Effector CD4-positive, alpha-beta T cell (primary cell): ENCODE data around the gene SYAP1.
"Not testable (repeated sequence)": the region's sequence is repeated elsewhere in the genome, so short reads cannot be mapped to it uniquely, and the experiment has no call there.

Experiments used
- DNase-seq: peaks from one replicate; pipeline ENCODE4 v3.0.0-alpha.2; 2020
- total RNA-seq: gene quantifications from one replicate; lab custom pipeline; 2026; lab: John Stamatoyannopoulos, UW

The SYAP1 gene, protein sequence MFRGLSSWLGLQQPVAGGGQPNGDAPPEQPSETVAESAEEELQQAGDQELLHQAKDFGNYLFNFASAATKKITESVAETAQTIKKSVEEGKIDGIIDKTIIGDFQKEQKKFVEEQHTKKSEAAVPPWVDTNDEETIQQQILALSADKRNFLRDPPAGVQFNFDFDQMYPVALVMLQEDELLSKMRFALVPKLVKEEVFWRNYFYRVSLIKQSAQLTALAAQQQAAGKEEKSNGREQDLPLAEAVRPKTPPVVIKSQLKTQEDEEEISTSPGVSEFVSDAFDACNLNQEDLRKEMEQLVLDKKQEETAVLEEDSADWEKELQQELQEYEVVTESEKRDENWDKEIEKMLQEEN
- total RNA-seq = 94.4 reads per million, percentile 81 among the genes with 10 or more reads in this experiment

GRCh38 chrX:16719334-16720084, at the start of gene SYAP1:
TSS of gene SYAP1 (plus strand) at chrX:16719612. CDS start at chrX:16719725, 113 bp downstream.
- DNase-seq = peak; percentile 98

- no peak for DNase-seq
Measured at GRCh38 chrX:16671005-16671404, 48.4 kb upstream of the SYAP1 start.

DNA sequence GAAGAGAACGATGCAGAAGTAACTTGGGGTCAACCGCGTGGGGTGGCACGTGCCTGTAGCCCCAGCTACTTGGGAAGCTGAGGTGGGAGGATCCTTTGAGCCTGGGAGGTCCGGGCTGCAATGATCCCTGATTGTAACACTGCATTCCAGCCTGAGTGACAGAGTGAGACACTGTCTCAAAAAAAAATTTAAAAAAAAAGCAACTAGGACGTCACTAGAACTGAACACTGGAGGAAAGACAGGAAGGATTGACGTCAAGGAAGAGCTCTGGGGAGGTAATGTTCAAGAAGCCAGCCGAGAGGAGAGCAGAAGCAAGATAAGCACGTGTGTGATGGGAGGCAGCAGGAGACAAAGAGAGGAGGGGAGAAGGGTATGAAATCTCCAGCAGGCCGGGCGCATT, 40.7 kb upstream of the SYAP1 start:
- no peak for DNase-seq

GRCh38 chrX:16683007-16683664, 36.3 kb upstream of the SYAP1 start:
- DNase-seq = no peak

- DNase-seq = no peak
Measured at GRCh38 chrX:16687514-16687913, 31.9 kb upstream of the SYAP1 start.

DNA sequence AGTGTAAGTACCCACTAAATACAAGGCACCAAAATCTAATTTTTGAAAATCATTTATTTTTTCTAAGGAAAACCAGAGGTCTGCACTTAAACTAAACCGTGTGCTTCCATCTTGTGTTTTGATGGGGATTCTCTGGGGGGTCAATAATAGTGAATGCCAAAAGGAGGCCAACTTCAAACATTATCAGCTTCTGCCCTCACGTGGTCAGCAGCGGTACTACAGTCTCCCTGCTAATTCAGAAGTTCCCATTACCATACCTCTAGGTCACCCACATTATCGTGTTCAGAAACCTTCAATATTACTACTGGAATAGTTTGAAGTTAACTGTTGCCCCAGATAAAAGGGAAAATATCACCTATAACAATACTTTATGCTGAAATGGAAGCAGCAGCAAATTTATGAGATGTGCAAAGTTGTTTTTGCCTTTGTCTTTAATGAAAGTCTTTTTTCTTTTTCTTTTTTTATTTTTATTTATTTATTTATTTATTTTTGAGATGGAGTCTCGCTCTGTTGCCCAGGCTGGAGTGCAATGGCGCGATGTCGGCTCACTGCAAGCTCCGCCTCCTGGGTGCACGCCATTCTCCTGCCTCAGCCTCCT, 24.2 kb upstream of the SYAP1 start:
- peak; percentile 61 for DNase-seq

DNA sequence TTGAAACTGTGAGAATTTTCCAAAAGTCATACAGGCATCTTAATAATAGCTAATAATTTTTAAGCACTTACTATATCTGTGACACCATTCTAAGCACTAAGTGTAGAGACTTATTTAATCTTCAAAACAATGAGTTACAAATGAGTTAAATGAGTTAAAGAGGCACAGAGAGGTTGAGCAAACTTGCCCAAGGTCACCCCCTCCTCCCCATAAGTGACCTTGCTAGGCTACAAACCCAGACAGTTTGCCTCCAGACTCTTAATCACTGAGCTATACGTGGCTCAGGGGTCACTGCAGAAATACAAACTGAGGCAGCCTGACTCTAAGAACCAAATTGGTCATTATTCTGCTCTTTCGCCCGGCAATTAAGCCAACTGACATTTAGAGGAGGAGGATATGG, 22.5 kb upstream of the SYAP1 start:
- DNase-seq = no peak

- no peak for DNase-seq
Measured at GRCh38 chrX:16699389-16699788, 20.0 kb upstream of the SYAP1 start.

GRCh38 chrX:16700734-16701133, 18.7 kb upstream of the SYAP1 start:
- no peak for DNase-seq

DNA sequence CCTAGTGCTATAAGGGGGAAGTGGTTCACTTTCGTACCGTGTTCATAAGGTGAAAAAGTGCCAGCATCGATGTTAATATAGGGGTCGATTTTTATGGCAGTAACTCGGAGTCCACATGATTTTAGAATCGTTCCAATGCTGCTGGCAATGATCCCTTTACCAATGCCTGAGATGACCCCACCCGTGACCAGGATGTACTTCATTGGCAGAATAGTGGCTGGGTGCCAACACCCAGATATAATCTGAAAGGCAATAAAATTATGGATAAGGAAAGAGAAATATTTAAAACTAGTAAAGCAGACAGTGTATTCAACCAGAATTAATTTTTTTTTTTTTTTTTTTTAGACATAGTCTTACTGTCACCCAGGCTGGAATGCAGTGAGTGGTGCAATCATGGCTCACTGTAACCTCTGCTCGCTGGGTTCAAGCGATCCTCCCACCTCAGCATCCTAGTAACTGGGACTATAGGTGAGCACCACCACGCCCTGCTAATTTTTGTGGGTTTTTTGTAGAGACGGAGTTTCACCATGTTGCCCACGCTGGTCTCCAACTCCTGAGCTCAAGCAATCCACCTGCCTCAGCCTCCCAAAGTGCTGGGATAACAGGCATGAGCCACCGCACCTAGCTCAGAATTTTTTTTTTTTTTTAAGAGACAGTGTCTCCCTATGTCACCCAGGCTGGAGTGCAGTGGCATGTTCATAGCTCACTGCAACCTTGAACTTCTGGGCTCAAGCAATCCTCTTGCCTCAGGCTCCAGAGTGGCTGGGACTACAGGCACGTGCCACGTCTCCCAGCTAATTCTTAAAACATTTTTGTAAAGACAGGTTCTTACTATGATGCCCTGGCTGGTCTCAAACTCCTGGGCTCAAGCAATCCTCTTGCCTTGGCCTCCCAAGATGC, 16.5 kb upstream of the SYAP1 start:
- DNase-seq = no peak

DNA sequence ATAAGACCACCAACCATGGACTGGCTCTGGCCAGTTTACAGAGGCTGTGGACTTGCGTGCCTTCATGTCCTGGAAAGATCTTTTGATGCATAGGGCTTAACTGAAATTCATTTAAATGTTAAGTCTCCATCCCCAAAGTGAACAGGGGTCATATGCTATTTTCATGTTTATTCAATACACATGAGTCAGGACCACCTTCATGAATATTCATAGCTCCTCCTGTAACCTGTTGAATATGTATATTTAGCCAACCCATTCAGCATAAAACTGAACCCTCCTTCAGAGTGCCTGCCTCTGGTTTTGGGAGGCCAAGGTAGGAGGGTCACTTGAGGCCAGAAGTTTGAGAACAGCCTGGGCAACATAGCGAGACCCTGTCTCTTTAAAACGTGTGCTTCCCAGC, 14.0 kb upstream of the SYAP1 start:
- no peak for DNase-seq

DNA sequence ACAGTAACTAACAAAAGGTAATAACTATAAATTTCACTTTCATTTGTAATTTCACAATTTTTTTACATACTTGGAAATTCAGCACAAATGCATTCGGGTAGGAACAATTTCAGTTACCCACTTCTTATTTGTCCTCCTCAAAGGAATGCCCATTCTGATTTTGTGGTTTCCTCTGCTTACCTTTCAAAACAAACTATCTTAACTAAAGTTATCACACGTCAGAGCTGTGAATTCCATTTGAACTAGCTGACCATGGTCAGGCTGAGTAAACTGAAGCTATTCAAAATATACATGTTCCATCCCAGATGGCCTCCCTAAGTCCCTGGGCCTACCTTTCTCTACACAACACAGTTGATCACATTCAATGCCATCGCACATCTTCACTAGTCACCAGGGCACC, 11.4 kb upstream of the SYAP1 start:
- DNase-seq = no peak

DNA sequence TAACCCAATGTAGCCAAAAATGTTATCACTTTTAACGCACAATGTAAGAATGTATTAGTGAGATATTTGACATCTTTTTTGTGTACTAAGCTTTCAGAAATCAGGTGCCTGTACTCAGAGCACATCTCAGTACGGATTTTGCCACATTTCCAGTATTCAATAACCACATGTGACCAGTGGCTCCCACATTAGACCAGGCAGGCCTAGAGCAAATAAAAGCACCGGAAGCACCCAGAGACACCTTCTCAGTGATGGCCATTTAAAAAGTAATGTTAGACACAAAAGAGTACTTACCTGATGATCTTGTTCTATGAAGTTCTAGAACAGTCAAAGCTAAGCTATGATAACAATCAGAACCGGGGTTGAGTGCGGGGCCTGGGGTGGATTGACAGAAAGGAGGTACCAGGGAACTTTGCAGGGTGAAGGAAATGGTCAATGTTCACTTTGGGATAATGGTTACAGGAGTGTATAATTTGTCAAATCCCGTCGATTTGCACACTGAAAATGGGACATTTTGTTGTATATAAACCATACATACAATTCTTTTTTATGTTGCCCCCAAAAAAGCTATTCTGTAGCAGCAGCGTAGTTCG, 8.1 kb upstream of the SYAP1 start:
- no peak for DNase-seq

DNA sequence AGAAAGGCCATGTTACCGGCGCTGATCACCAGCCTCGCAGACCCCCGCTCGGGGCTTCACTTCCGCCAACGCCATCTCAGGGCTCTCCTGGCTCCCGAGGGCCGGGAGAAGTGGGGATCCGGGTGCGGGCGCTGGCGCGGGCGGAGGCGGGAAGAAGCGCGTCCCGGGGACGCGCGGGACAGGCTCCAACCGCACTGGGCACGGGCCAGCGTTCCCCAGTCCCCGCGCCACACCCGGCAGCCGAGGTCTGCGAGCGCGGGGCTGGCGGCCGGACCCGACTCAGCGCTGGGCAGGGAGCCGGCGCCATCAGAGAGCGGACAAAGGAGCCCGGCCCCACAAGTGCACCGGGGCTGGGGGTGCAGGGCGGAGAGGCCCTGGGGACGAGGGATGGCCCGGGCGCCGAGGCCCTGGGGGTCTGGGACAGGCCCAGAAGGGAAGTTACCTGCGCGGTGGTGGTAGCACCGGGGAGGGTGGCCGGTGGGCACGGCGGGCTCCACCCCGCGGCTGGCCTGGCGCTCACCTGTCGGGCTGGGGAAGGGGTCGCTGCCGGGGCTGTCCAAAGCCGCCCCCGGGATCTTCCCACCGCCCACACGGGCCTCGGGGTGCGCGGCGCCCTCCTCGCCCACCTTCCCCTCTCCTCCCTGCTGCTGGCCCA, 7.4 kb upstream of the SYAP1 start:
- no peak for DNase-seq

DNA sequence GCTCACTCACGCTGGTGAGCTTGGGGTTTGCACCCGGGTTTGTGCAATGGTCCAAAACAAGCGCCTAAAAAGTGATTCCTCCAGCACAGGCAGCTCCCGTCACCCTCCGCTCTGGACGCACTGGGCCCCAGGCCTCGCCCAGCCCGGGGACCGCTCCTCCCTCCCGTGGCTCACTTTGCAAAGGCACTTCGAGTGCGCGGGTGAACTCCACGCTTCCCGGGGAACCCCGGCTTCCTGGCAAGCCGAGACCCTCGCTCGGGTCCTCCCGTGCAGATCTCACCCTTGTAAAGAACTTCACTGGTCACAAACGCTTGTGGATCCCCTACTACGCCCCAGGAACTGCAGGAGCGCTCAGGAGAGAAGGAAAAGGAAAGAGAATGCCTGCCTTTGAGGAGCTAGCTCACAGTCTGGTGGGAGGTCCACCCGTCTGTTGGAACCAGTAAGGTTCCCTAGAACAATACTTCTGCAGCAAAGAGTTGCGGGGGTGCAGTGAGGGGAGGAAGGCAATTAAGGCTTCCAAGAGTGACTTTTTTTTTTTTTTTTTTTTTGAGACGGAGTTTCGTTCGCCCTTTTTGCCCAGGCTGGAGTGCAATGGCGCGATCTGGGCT, 6.8 kb upstream of the SYAP1 start, which contains the start of gene CTPS2:
TSS of gene CTPS2 (minus strand) at position 122 of the 608 bp plus-strand sequence. CDS start 9,767 bp downstream, outside the sequence.
- DNase-seq = peak; percentile 31

GRCh38 chrX:16714504-16714903, 4.9 kb upstream of the SYAP1 start:
- no peak for DNase-seq

GRCh38 chrX:16715638-16716037, 3.8 kb upstream of the SYAP1 start:
- not testable (repeated sequence) for DNase-seq

DNA sequence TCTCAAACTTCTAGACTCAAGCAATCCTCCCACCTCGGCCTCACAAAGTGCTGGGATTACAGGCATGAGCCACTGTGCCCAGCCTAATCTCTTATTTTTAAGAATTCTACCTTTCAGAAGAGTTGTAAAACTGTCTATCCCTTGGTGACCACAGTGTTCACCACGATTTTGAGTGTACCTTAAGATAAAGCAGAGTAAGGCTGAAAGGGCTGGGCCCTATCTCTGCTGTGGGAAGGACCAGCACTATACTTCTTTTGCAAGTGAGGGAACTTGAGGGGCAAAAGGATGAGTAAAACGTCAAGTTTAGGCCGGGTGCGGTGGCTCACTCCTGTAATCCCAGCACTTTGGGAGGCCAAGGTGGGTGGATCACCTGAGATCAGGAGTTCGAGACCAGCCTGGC, 3.0 kb upstream of the SYAP1 start:
- DNase-seq = not testable (repeated sequence)

- no peak for DNase-seq
Measured at GRCh38 chrX:16718824-16719333, 533 bp upstream of the SYAP1 start.

- no peak for DNase-seq
Measured at GRCh38 chrX:16722481-16722880, 3.1 kb downstream of the SYAP1 start.
